Spinal cord (tissue), 10 donors: Measurements from ENCODE around the gene TYW1B. TPM values are rescaled to one million over a fixed set of nuclear protein-coding genes. Genes with fewer than 3 reads are reported as not detected.
"Not testable (repeated sequence)": the region's sequence is repeated elsewhere in the genome, so short reads cannot be mapped to it uniquely, and the experiment has no call there.

Source experiments
- DNase-seq, 6 donors: peaks; one replicate each; pipeline versions ENCODE4 v3.0.0 to v3.0.0-alpha.2; 2013 to 2015; ENCODE audit warnings: low spot score in 6 of 6, low read depth in 4 of 6
- H3K27ac ChIP-seq: one replicate; pipeline ENCODE4 v1.5.1; 2013; ENCODE audit warnings: low read depth, low read length, control low read depth
- H3K27me3 ChIP-seq: one replicate; pipeline ENCODE4 v1.6.1; 2013; ENCODE audit warnings: low read length; ENCODE audit not compliant: control insufficient read depth, insufficient read depth
- H3K36me3 ChIP-seq: one replicate; pipeline ENCODE4 v1.6.1; 2013; ENCODE audit warnings: low read length; ENCODE audit not compliant: control insufficient read depth, insufficient read depth
- H3K4me1 ChIP-seq: one replicate; pipeline ENCODE4 v1.6.1; 2013; ENCODE audit warnings: low read length; ENCODE audit not compliant: control insufficient read depth, insufficient read depth
- H3K4me3 ChIP-seq: one replicate; pipeline ENCODE4 v1.5.1; 2013; ENCODE audit warnings: low read depth, low read length, control low read depth
- H3K9me3 ChIP-seq: one replicate; pipeline ENCODE4 v1.6.1; 2013; ENCODE audit warnings: low read length; ENCODE audit not compliant: control insufficient read depth, insufficient read depth
- WGBS: methylation state at CpG from one replicate; pipeline ENCODE4 v1.1.5; 2013; ENCODE audit warnings: missing lambda C conversion rate; ENCODE audit not compliant: insufficient coverage; 5-methylcytosine and 5-hydroxymethylcytosine counted together
- polyA plus RNA-seq, 2 donors: library from polyadenylated mRNA; unstranded; fragments of 120-200 nt; gene quantifications; one replicate each; pipeline ENCODE4 v1.2.1, GENCODE V29; 2013; ENCODE audit not compliant: insufficient read length in 2 of 2
- total RNA-seq, 2 donors: library from RNA; depleted of rRNA in 1 of 2; stranded (reverse); fragments of 120-200 nt in 1 of 2; fragments of >200 nt in 1 of 2; gene quantifications; one replicate each; pipeline versions ENCODE4 v1.2.3 to v1.2.4, GENCODE V29; 2013 to 2014
- donor health status: healthy.

The TYW1B gene
- total and polyA plus RNA-seq, 4 donors, result 2.4 to 11.5 (median 5.3) TPM

DNA sequence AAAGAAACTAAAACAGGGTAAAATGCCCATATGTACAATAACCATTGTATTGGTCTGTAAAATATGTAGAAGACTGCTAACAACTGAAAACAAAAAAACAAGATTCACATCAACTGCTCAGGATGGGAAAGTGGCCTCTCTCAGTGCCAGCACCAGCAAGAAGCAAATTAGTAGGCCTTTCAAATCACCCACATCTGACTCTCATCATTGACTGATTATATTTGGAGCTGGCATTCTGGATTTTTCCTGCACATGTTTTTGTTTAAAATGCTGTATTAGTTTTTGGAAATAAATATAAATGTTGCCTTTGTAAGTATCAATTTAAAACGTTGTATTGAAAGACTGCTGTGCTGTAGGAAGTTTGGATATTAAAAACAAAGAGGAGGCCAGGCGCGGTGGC lies 161.0 kb downstream of the TYW1B start:
- not testable (repeated sequence) for DNase-seq, H3K4me3 ChIP-seq, H3K27ac ChIP-seq, H3K9me3 ChIP-seq, H3K36me3 ChIP-seq, H3K4me1 ChIP-seq, H3K27me3 ChIP-seq
- WGBS, result 79% methylated on average over 3 of the region's 3 CpGs

DNA sequence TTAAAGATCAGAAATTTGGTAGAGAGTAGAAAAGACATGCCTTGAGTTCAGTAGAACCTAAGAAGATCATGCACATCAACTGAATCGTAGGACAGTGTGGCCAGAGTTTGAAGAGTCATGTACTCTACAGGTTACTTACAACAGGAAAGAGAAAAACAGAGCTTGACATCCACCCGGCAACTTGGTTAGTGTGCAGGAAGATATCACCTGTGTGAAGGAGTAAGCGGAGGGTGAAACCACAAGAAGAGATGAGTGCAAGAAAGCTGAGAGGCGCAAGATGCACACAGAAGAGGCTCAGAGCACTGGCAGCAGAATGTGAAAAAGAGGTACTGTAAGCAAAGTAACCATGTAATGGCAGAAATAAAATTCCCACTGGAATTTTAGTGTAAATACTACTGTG lies 179.4 kb downstream of the TYW1B start:
- not testable (repeated sequence) for H3K4me3 ChIP-seq, H3K36me3 ChIP-seq, H3K9me3 ChIP-seq, H3K27ac ChIP-seq, DNase-seq, H3K27me3 ChIP-seq, H3K4me1 ChIP-seq
- 92% methylated on average over 2 of the region's 4 CpGs for WGBS

DNA sequence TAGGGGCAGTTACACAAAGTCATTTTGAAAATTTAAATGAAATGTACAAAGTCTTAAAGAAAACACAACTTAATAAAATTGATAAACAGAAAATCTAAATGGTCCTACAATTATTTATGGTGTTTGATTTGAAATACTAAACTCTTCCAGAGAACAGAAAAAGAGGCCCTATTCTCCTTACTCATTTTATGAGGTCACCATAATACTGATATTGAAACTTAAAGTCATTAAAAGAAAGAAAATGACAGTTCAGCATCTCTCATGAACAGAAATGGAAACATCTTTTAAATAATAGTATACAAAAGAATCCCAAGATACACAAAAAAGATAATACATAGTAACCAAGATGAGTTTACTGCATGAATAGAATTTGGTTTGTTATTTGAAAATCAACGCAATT lies 184.3 kb downstream of the TYW1B start:
- not testable (repeated sequence) for H3K4me1 ChIP-seq, DNase-seq, H3K9me3 ChIP-seq, H3K27me3 ChIP-seq, H3K27ac ChIP-seq, H3K36me3 ChIP-seq, H3K4me3 ChIP-seq
- WGBS, result no CpG with 5 or more reads among the region's 1 CpG

DNA sequence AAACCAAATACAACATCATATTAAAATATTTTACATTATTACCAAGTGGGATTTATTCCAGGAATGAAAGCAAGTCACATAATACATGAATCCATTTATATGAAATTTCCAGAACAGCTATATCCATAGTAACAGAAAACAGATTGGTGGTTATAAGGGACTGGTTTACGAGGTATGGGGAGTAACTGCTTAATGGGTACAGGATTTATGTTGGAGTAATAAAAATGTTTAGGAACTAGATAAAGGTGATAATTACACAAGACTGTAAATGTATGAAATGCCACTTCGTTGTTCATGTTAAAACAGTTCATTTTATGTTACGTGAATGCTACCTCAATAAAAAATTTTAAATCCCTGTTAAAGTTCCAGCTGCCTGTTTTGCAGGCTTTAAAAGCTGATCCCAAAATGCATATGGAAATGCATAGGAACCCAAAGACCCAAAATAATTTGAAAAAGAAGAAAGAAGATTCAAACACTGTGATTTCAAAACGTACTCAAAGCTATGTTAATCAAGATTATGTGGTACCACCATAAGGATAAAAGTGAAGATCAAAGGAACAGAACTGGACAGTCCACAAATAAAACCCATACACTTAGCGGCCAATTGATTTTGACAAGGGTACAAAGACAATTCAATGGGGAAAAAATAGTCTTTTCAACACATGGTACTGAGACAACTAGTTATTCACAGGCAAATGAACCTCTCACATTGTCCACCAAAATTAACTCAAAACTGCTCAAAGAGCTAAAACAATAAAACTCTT lies 186.3 kb downstream of the TYW1B start:
- not testable (repeated sequence) for H3K4me1 ChIP-seq, DNase-seq, H3K9me3 ChIP-seq, H3K36me3 ChIP-seq, H3K4me3 ChIP-seq, H3K27me3 ChIP-seq, H3K27ac ChIP-seq
- no CpG with 5 or more reads among the region's 5 CpGs for WGBS

DNA sequence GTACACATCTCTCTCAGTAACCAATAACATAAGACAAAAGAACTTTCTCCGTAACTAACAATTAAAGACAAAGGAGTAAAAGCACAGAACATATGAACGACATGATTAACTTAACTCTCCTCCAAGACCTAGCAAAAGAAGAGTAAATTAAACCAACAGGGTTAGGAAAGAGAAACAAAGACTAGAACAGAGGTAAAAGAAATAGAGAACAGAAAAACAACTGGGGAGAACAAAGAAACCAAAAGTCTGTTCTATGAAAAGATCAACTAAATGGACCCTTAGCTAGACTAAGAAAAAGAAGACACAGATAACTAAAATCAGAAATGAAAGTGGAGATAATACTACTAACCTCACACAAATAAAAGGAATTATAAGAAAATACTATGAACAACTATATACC lies 187.3 kb downstream of the TYW1B start:
- WGBS, result no CpG with 5 or more reads among the region's 2 CpGs
- H3K9me3 ChIP-seq, result not testable (repeated sequence)

DNA sequence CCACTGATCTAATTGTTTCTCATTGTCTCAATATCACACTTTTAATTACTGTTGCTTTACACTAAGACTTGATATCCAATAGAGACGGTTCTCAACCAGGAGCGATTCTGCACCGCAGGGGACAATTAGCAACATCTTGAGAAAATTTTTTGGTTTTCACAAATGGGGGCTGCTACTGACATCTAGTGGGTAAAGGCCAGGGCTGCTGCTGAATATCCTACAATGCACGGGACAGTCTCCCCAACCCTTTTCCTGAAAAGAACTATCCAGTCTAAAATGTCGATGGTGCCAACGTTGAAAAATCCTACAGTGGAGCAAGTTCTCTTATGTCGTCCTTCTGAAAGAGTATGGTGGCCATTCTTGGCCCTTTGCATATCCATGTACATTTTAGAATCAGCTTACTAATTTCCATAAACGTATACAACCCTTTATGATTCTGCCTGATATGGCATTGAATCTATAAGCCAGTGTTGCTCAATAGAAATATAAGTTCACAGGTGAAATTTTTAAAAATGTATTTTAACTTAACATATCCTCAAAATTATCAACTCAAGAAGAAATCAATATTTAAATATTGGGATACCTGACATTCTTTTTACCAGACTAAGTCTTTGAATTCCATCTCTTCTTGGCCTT lies 192.6 kb downstream of the TYW1B start:
- 33% methylated on average over 3 of the region's 8 CpGs for whole genome bisulfite sequencing
- not testable (repeated sequence) for H3K27ac ChIP-seq, H3K27me3 ChIP-seq, H3K4me1 ChIP-seq, H3K9me3 ChIP-seq, H3K36me3 ChIP-seq, H3K4me3 ChIP-seq
- DNase-seq, result peak in 1 of 6 donors; percentile 13

More for the DNA sequence above, 187.3 kb downstream of the TYW1B start:
- H3K27ac ChIP-seq, H3K4me1 ChIP-seq, DNase-seq, H3K4me3 ChIP-seq, H3K36me3 ChIP-seq, H3K27me3 ChIP-seq: not testable (repeated sequence)

DNA sequence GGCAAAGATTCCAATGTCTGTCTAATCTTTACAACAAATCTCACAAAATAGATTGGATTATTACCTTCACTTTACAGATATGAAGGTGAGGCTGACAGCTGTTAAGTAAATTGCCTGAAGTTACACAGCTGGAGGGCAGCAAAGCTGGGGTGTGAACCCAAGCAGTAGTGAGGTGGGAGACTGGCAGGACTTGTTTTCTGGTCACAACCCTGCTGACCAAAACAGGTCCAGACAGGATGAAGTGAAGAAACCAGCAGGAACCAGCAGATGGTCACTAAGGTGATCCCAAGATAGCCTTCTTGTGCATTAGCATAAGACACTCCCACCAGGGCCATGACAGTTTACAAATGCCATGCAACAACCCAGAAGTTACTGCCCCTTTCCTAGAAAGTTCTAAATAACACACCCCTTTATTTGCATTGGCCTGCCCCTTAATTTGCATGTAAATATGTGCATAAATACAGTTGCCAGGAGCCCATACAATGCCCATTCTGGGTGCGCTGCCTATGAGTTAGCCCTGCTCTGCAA lies 195.2 kb downstream of the TYW1B start:
- no CpG with 5 or more reads among the region's 1 CpG for WGBS
- not testable (repeated sequence) for H3K9me3 ChIP-seq, H3K36me3 ChIP-seq, H3K4me3 ChIP-seq, H3K27ac ChIP-seq, H3K27me3 ChIP-seq, H3K4me1 ChIP-seq
- DNase-seq, result peak in 1 of 6 donors; percentile 22

DNA sequence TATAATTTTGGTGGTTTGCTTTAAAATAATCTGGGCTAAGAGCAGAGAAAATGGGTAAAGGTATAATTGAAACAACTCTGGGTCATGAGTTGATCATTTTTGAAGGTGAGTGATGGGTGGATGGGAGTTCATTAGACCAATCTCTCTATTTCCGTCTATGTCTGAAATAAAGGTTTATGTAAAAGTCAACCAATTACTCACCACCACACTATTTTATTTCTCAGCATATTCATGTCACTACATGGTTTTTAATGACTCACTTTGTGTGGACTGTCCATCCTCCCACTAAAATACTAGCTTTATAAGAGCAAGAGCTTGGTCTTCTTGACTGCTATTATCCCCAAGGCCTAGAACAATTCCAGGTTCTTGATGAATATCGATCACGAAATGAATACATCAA lies 199.6 kb downstream of the TYW1B start:
- not testable (repeated sequence) for H3K27ac ChIP-seq, H3K4me1 ChIP-seq, H3K4me3 ChIP-seq, H3K9me3 ChIP-seq, H3K36me3 ChIP-seq, DNase-seq, H3K27me3 ChIP-seq
- WGBS, result no CpG with 5 or more reads among the region's 3 CpGs

DNA sequence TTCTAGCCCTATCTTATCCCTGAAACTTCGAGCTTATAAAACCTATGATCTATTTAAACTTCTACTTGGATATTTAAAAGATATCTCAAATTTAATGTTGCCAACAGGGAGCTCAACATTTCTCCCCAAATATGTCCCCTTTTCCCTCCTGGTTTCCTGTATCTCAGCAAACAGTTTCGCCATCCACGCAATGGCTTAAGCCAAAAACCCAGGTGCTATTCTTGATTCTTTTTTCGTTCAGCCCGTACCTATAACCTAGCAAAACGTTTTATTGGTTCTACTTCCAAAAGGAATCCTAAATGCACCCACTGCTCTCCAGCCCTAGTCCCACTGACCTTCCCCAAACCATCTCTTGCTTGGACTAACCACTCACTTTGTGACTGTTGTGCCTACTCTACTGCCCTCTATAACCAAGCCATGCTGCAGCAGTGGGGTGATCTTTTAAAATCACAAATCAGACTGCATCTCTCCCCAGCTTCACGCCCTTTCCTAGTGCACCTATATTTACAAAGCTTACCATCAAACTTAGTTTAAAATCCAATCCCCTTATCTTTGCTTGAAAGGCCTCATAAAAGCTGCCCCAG lies 201.5 kb downstream of the TYW1B start:
- not testable (repeated sequence) for H3K4me3 ChIP-seq, H3K36me3 ChIP-seq, DNase-seq, H3K27ac ChIP-seq, H3K27me3 ChIP-seq, H3K9me3 ChIP-seq, H3K4me1 ChIP-seq
- WGBS, result 85% methylated on average over 3 of the region's 7 CpGs
